ENCODE data around the gene RASSF1. TPM values are rescaled to one million over a fixed set of nuclear protein-coding genes. Genes with fewer than 3 reads are reported as not detected.

Gene RASSF1
- total and polyA plus RNA-seq, 2 of the 8 experiments (the other 6 are each of a cell fraction or from before 2014, with no cell fraction given) = 10.3 to 15.7 TPM

- TF ChIP-seq, protein P1, sequence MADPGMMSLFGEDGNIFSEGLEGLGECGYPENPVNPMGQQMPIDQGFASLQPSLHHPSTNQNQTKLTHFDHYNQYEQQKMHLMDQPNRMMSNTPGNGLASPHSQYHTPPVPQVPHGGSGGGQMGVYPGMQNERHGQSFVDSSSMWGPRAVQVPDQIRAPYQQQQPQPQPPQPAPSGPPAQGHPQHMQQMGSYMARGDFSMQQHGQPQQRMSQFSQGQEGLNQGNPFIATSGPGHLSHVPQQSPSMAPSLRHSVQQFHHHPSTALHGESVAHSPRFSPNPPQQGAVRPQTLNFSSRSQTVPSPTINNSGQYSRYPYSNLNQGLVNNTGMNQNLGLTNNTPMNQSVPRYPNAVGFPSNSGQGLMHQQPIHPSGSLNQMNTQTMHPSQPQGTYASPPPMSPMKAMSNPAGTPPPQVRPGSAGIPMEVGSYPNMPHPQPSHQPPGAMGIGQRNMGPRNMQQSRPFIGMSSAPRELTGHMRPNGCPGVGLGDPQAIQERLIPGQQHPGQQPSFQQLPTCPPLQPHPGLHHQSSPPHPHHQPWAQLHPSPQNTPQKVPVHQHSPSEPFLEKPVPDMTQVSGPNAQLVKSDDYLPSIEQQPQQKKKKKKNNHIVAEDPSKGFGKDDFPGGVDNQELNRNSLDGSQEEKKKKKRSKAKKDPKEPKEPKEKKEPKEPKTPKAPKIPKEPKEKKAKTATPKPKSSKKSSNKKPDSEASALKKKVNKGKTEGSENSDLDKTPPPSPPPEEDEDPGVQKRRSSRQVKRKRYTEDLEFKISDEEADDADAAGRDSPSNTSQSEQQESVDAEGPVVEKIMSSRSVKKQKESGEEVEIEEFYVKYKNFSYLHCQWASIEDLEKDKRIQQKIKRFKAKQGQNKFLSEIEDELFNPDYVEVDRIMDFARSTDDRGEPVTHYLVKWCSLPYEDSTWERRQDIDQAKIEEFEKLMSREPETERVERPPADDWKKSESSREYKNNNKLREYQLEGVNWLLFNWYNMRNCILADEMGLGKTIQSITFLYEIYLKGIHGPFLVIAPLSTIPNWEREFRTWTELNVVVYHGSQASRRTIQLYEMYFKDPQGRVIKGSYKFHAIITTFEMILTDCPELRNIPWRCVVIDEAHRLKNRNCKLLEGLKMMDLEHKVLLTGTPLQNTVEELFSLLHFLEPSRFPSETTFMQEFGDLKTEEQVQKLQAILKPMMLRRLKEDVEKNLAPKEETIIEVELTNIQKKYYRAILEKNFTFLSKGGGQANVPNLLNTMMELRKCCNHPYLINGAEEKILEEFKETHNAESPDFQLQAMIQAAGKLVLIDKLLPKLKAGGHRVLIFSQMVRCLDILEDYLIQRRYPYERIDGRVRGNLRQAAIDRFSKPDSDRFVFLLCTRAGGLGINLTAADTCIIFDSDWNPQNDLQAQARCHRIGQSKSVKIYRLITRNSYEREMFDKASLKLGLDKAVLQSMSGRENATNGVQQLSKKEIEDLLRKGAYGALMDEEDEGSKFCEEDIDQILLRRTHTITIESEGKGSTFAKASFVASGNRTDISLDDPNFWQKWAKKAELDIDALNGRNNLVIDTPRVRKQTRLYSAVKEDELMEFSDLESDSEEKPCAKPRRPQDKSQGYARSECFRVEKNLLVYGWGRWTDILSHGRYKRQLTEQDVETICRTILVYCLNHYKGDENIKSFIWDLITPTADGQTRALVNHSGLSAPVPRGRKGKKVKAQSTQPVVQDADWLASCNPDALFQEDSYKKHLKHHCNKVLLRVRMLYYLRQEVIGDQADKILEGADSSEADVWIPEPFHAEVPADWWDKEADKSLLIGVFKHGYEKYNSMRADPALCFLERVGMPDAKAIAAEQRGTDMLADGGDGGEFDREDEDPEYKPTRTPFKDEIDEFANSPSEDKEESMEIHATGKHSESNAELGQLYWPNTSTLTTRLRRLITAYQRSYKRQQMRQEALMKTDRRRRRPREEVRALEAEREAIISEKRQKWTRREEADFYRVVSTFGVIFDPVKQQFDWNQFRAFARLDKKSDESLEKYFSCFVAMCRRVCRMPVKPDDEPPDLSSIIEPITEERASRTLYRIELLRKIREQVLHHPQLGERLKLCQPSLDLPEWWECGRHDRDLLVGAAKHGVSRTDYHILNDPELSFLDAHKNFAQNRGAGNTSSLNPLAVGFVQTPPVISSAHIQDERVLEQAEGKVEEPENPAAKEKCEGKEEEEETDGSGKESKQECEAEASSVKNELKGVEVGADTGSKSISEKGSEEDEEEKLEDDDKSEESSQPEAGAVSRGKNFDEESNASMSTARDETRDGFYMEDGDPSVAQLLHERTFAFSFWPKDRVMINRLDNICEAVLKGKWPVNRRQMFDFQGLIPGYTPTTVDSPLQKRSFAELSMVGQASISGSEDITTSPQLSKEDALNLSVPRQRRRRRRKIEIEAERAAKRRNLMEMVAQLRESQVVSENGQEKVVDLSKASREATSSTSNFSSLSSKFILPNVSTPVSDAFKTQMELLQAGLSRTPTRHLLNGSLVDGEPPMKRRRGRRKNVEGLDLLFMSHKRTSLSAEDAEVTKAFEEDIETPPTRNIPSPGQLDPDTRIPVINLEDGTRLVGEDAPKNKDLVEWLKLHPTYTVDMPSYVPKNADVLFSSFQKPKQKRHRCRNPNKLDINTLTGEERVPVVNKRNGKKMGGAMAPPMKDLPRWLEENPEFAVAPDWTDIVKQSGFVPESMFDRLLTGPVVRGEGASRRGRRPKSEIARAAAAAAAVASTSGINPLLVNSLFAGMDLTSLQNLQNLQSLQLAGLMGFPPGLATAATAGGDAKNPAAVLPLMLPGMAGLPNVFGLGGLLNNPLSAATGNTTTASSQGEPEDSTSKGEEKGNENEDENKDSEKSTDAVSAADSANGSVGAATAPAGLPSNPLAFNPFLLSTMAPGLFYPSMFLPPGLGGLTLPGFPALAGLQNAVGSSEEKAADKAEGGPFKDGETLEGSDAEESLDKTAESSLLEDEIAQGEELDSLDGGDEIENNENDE (IDR thresholded peaks at IDR 0.05; ENCODE audit: insufficient replicate concordance, low read length) = no peak
- TF ChIP-seq, protein P2, sequence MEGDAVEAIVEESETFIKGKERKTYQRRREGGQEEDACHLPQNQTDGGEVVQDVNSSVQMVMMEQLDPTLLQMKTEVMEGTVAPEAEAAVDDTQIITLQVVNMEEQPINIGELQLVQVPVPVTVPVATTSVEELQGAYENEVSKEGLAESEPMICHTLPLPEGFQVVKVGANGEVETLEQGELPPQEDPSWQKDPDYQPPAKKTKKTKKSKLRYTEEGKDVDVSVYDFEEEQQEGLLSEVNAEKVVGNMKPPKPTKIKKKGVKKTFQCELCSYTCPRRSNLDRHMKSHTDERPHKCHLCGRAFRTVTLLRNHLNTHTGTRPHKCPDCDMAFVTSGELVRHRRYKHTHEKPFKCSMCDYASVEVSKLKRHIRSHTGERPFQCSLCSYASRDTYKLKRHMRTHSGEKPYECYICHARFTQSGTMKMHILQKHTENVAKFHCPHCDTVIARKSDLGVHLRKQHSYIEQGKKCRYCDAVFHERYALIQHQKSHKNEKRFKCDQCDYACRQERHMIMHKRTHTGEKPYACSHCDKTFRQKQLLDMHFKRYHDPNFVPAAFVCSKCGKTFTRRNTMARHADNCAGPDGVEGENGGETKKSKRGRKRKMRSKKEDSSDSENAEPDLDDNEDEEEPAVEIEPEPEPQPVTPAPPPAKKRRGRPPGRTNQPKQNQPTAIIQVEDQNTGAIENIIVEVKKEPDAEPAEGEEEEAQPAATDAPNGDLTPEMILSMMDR (IDR thresholded peaks at IDR 0.05; ENCODE audit: control extremely low read depth in 1 of 3, insufficient read depth in 1 of 3, low read depth in 1 of 3, low read length in 3 of 3) = no peak
- no peak for TF ChIP-seq EP300 (IDR thresholded peaks at IDR 0.05; ENCODE audit: borderline replicate concordance in 1 of 2, low read depth in 2 of 2, low read length in 2 of 2)
- no peak for TF ChIP-seq TBP (IDR thresholded peaks at IDR 0.05; ENCODE audit: low read depth, low read length)
These were observed 43.3 kb downstream of the RASSF1 start (continued) for GRCh38 chr3:50297384-50297775.

Data from H1 (cell line).